GM18508 (cell line): ENCODE results near the gene ARAP1.

Experiments used
- ATAC-seq: cut with Tn5 transposase; IDR thresholded peaks from one replicate; pipeline ENCODE4 v1.9.1; 2021; ENCODE audit warnings: moderate number of reproducible peaks; ENCODE audit not compliant: insufficient read depth, unreplicated experiment

ARAP1 gene

GRCh38 chr11:72688929-72689328 is 63.3 kb downstream of the ARAP1 start:
- no peak for ATAC-seq

DNA sequence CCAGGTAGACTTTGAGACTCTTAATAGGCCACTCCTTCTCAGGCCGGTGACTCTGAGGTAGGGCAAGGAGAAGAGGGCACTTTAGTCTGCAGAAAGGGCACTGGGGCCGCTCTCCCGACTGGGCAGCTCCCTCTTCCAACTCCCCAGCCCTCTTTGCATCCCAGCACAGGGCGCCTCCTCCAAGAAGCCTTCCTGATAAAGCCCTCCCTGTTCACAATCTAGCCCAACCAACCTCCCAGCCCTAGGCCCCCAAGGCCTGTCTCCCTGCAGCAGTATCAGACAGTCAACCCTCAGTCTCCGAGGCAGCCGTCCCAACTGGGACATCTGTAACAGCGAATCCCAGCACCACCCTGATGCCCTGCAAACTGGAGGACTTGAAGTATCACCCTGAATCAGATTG is 63.7 kb downstream of the ARAP1 start:
- ATAC-seq, result no peak

- ATAC-seq, result no peak
Observed at GRCh38 chr11:72687326-72687725, 64.9 kb downstream of the ARAP1 start.

GRCh38 chr11:72686639-72687220 is 65.5 kb downstream of the ARAP1 start:
- no peak for ATAC-seq

GRCh38 chr11:72685560-72686480 is 66.4 kb downstream of the ARAP1 start:
- no peak for ATAC-seq

- ATAC-seq, result no peak
Observed at GRCh38 chr11:72684236-72684912, 67.8 kb downstream of the ARAP1 start.

DNA sequence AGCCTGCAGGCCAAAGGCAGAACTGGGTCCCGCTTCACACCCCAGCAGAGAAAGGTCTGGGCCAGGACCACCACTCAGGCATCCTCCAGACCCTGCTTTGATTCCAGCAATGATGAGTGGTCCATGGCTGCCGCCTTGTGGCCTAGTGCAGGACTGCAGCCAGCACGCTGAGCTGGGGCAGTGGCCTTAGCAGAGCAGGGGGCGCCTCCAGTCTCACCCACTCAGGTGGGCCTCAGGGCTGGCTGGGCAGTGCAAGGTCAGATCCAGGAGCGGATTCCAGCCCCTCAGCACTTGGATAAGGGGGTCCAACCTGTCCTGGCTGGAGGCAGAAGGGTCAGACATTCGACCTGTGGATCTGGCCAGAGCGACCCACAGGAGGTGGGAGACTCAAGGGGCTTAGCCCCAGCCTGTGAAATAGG is 68.4 kb downstream of the ARAP1 start:
- no peak for ATAC-seq

GRCh38 chr11:72682858-72683243 is 69.4 kb downstream of the ARAP1 start:
- no peak for ATAC-seq

DNA sequence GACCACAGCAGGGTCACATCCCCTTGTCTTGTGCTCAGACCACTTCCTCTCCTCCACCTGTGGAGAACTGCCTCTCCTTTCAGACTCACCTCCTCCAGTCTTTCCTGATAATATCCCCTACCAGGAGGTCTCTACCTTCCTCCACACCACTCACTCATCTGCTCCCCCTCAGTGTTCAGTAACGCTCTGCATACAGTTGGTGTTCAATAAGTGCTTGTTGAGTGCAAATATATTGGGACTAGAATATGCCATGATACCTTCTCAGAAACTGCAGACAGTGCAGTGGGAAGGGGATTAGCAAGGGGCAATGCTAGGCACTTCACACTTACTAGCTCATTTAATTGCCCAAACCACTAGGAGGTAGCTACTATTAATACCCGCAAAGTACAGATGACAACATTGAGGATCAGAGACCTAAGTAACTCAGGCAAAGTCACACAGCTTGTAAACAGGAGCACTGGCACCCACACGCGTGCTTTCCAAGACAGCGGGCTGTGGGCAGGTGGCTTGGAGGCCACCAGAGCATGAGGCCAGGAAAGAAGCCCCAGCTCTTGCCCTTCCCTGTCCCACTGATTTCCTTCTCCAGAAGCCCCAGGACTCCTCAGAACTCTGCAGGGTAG is 69.9 kb downstream of the ARAP1 start:
- no peak for ATAC-seq

GRCh38 chr11:72681226-72682153 is 70.7 kb downstream of the ARAP1 start:
- ATAC-seq, result no peak

DNA sequence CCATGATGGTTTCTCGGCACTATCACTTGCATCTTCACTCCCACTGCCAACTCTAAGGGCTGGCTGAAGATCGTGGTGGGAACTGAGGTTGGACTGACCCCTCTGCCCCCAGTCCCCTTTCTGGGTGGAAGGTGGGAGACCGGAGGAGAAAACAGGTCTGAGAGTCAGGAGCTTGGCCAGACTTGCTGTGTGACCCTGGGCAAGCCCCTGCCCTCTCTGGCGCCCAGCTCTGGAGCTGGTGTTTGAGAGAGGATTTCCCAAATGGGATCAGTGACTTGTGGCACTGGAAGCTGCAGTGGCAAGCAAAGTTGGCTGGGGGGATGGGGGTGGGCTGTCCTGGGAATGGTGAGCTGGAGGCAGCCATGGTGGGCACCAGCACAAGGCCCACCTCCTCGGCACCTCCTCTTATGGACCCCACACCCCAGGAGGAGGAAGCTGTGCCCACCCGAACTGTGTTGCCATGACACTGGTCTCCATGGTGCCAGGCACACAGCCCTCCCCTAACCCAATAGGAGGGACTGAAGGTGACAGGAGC is 71.5 kb downstream of the ARAP1 start:
- no peak for ATAC-seq

- no peak for ATAC-seq
Observed at GRCh38 chr11:72679869-72680268, 72.3 kb downstream of the ARAP1 start.

DNA sequence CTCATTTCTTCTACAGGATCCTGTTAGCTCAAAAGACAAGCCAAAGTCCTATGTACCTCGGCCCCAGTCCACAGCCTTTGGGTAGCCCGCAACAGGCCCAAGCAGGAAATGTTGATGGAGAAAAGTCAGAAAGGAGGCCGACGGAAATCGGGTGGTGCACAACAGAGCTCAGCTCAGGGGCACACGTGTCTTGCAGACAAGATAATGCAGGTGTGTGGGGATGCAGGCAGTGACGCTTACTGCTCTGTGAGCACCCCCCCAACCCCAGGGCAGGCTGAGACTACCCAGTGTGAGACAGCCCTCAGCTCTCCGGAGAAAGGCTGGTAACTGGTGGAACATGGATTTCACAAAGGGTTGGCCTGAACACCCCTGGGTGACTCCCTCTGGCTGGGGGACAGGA is 73.7 kb downstream of the ARAP1 start:
- no peak for ATAC-seq

DNA sequence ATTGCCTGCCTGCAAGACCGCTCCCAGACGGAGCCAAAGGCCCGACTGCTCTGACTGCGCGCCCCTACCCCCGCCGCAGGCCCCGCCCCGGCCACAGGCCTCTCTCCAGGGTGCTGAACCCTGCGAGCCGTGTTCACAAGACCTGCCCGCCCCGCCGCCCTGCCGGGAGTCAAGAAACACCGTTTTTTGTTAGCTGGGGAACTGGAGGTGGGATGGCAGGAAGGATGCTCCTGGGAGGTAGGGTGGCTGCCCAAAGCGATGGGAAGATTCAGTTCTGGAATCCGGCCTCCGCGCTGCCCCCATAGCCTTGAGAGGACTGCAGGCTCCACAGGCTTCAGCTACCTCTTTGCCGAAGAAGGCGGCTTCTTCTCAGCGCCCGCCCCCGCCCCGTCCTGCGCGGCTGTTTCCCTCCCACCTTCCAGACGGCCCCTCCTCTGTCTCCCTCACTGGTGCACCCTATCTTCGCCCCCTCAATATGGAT is 75.3 kb downstream of the ARAP1 start:
- no peak for ATAC-seq

DNA sequence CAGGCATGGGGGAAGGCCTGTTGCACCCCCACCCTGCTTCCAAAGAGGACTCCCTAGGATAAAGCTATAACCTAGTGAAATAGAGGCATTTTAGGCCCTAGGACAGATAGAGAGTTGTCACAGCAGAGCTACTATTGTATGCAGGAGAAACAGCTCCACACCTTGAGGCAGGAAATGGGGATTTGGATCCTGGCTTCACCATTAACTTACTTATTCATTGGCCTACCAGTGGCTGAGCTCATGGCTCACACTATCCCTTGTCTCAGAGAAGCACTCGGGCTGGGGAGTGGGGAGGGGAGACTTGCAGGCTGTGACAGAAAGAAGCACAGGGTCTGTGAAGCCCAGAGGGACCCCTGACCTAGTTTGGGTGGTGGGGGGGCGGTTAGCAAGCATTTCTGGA is 77.0 kb downstream of the ARAP1 start:
- no peak for ATAC-seq

DNA sequence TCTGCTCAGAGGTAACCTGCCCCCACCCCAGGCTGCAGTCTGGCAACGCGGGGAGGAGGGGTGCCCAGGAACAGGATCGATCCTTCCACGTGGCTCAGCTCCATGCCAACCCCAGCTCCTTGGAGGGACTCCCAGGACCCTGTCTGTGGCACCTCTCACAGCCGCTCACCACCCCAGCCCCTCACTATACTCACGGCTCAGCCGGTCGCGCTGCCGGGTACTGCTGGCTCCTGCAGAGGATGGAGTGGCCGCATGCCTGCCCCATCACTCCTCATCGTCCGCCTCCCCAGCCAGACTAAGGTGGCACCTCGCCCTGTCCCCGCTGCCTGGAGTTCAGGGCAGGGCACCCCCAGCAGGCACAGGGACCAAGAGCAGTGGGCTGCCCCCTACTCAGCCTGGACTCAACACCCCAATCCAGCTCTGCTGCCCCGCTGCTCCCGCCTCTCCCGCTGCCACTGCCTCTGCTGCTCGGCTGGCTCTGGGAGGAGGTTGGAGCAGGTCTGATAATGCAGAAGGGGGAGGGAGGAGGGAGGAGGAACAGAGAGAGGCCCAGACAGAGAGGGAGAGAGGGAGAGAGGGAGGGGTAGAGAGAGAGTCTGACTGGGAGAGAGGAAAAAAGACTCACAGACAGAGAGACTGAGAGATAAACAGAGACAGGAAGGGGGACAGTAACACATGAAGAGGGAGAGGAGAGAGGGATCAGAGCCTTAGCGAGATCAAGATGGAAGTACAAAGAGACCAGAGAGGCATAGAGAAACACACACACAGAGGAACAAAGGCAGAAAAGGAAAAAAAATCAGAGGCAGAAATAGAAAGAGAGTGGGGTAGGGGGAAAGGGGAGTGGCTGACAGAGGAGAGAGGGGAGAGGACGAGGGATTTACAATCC is 78.0 kb downstream of the ARAP1 start, which contains the start of gene PDE2A:
Gene PDE2A, minus strand, starts transcription at position 480 of the 886 bp plus-strand sequence. Its CDS starts 215 bp downstream, at position 265.
- no peak for ATAC-seq

GRCh38 chr11:72673284-72673942 is 78.8 kb downstream of the ARAP1 start:
- no peak for ATAC-seq
